Fibroblast of villous mesenchyme (primary cell): ENCODE data around the gene ENTPD1. TPM values are rescaled to one million over a fixed set of nuclear protein-coding genes. Genes with fewer than 3 reads are reported as not detected.

ENCODE experiments used
- DNase-seq: peaks from one replicate; pipeline ENCODE4 v3.0.0-alpha.2; 2010; ENCODE audit warnings: low read depth
- H3K4me3 ChIP-seq: 2 replicates; pipeline ENCODE4 v1.5.1; 2011; ENCODE audit warnings: low read depth, mild to moderate bottlenecking, low read length
- total RNA-seq: library from RNA; depleted of rRNA; stranded (reverse); fragments of >200 nt; gene quantifications from 2 replicates; pipeline ENCODE4 v1.2.3, GENCODE V29; 2012
- TF ChIP-seq, protein P1 (sequence below): IDR thresholded peaks from 2 replicates; pipeline ENCODE4 v1.5.1; 2012; ENCODE audit warnings: low read depth, mild to moderate bottlenecking, low read length; ENCODE audit not compliant: insufficient read depth

The ENTPD1 gene
- total RNA-seq, 1 donor = 0.86 TPM

DNA sequence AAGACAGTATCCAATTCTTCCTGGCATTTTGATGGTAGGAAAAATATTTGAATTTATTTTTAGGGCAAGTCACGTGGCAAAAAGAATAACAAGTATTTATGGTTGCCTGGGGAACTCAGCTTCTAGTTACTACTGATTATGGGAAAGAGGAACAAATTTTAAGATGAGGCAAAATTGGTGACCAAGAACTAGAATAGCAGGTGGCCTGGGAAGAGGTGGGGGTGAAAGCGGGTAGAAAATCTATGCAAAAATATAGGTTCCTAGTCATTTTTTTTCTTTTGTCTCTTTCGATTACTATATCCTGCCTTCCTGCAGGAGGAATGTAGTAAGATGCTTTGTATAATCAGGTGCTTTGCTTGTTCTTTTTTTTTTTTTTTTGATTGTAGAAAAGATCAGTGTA lies 27.8 kb downstream of the ENTPD1 start:
- no peak overlapping the region for H3K4me3 ChIP-seq
- TF ChIP-seq, protein P1, sequence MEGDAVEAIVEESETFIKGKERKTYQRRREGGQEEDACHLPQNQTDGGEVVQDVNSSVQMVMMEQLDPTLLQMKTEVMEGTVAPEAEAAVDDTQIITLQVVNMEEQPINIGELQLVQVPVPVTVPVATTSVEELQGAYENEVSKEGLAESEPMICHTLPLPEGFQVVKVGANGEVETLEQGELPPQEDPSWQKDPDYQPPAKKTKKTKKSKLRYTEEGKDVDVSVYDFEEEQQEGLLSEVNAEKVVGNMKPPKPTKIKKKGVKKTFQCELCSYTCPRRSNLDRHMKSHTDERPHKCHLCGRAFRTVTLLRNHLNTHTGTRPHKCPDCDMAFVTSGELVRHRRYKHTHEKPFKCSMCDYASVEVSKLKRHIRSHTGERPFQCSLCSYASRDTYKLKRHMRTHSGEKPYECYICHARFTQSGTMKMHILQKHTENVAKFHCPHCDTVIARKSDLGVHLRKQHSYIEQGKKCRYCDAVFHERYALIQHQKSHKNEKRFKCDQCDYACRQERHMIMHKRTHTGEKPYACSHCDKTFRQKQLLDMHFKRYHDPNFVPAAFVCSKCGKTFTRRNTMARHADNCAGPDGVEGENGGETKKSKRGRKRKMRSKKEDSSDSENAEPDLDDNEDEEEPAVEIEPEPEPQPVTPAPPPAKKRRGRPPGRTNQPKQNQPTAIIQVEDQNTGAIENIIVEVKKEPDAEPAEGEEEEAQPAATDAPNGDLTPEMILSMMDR = no peak
- no peak for DNase-seq

DNA sequence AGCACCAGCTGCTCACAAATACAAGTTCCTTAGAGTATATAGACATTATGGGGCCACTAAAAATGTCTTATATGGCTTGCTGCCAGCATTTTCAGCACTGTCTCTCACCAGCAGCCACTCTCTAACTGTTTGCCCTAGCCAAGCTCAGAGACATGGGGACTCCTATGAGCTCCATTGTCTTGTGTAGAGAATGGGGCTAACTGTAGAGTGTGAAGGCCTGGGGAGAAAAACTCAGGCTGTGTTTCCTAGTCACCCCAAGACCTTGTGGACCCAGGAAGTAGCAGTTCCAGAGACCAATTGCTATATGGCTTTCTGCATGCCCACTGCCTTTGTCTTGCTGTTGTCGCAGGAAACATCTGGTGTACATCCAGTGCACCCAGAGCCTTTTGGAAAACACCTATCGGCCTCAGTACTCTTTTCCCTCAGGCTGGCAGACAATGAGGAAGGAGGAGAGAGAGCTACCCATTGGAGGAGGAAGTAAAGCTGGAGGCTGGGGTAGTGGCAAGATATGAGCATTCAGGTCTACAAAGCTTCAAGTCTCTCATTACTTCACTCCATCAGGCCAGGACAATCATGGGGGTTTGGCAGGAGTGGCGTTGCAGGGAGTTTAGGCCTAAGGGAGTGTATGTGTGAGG lies 28.4 kb downstream of the ENTPD1 start:
- TF ChIP-seq, protein P1 = no peak
- no peak overlapping the region for H3K4me3 ChIP-seq
- DNase-seq = no peak

DNA sequence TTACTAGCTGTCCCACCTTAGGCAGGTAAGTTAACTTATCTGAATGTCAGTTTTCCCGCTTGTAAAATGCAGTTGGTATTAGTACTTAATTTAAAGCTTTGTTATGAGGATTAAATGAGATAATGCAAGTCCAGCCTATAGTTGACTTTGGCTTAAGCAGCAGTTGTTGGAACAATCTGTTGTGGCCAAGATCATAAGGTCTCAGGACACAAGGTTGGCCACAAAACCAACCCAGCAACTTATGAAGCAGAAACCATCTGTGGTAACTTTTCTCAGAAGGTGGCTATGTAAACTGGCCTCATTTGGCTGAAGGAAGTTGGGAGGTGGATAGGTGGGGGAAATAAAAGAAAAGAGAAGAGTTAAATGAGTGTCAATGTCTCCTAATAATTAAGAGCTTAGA lies 29.4 kb downstream of the ENTPD1 start:
- no peak overlapping the region for H3K4me3 ChIP-seq
- DNase-seq = no peak
- TF ChIP-seq, protein P1 = no peak

DNA sequence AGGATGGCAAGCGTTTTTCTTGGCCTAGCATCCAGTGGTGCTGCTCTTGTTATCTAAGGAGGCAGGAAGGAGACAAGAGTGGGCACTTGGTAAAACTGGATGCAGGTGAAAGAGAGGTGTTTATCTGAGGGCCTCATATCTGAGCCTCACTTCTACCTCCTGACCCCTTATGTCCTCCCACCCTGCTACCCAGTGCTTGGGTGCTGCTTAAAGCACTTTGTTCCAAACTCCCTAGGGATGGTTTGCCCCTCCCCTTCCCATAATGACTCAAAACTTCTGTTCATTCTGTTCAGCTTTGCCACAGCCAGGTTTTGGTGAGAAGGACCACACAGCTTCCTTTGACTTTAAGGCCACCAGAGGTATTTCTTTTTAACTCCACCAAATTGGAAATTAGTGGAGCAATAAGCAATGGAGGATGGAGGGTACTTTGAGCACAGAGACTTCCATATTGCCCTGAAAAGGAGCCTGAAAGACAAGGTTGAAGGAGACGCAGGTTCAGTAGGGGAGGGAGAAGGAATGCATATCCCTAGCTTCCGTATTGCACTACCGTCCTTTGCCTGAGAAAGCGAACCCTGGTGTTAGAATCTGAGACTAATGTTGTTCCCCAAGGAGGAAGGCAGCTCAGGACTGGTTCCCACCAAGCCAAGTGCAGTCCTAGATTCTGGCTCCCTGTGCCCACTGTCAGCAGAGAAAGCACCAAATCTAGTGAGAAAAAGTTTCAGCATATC lies 30.1 kb downstream of the ENTPD1 start:
- TF ChIP-seq, protein P1 = no peak
- H3K4me3 ChIP-seq = no peak overlapping the region
- DNase-seq = no peak

DNA sequence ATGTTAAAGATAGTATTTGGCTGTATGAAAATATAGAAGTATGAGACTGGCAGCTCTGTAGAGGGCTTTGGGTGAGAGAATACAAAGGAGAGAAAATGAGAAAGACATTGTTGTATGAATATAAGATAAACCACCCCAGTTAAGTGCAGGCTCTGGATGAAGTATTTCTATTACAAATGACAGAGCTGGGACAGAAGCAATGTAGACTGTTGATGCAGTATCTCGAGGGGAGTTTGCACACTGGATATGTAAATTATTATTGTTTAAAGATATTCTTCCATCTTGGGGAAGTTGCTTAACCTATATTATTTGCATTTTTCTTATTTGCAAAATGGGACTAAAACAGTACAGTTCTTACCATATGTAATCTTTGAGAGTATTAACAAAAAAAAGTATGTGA lies 31.5 kb downstream of the ENTPD1 start:
- DNase-seq = no peak
- no peak overlapping the region for H3K4me3 ChIP-seq
- TF ChIP-seq, protein P1 = no peak

- no peak overlapping the region for H3K4me3 ChIP-seq
- TF ChIP-seq, protein P1 = no peak
- DNase-seq = peak; percentile 22
Measured at GRCh38 chr10:95788830-95789229, 32.9 kb downstream of the ENTPD1 start.
